Stimulated activated CD4-positive, alpha-beta T cell treated with anti-CD3 and anti-CD28 coated beads, Interleukin-2, amount 100 ng/mL, for 48 hours (primary cell): ENCODE data around the gene SEC22A.

ENCODE experiments used
- DNase-seq, 2 donors: peaks; one replicate each; pipeline ENCODE4 v3.0.0-alpha.2; 2020

Gene SEC22A

GRCh38 chr3:123311201-123311600, 109.5 kb downstream of the SEC22A start:
- no peak for DNase-seq

GRCh38 chr3:123312331-123313265, 110.9 kb downstream of the SEC22A start:
- DNase-seq, result no peak

GRCh38 chr3:123313889-123314288, 112.1 kb downstream of the SEC22A start:
- no peak for DNase-seq

- no peak for DNase-seq
Observed at GRCh38 chr3:123314359-123315270, 112.9 kb downstream of the SEC22A start.

- DNase-seq, result no peak
Observed at GRCh38 chr3:123315271-123315595, 113.5 kb downstream of the SEC22A start.

- no peak for DNase-seq
Observed at GRCh38 chr3:123317716-123318115, 116.0 kb downstream of the SEC22A start.

GRCh38 chr3:123318374-123318773, 116.6 kb downstream of the SEC22A start:
- no peak for DNase-seq

- DNase-seq, result no peak
Observed at GRCh38 chr3:123319760-123320159, 118.0 kb downstream of the SEC22A start.

- no peak for DNase-seq
Observed at GRCh38 chr3:123320221-123320620, 118.5 kb downstream of the SEC22A start.

GRCh38 chr3:123321806-123322205, 120.1 kb downstream of the SEC22A start:
- no peak for DNase-seq

GRCh38 chr3:123322866-123323265, 121.1 kb downstream of the SEC22A start:
- DNase-seq, result no peak
